NCI-H1694 treated with DMSO at 0.1 percent for 48 hours (cell line): ENCODE data around the gene MAP3K15.

ENCODE experiments used
- DNase-seq: peaks from one replicate; lab custom pipeline; 2025; lab: John Stamatoyannopoulos, UW

Gene MAP3K15

DNA sequence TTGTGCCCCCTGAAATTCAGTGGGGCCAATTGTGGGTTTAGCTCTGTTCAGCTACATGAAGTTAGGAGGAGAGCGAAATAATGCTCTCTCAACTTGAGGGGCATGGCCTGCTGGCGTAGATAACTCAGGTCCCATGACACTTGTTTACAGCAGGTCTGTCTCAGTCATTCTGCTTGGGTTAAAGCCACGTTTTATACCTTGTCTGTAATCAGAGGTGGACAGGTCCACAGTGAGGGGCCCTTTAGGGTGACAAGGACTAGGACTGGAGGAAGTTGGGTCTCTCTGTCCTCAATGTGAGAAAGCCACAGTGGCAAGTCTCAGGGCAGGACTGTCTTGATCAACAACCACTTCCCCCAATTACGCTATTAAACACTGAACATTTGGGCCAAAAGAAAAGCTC lies 122.6 kb downstream of the MAP3K15 start:
- no peak for DNase-seq

DNA sequence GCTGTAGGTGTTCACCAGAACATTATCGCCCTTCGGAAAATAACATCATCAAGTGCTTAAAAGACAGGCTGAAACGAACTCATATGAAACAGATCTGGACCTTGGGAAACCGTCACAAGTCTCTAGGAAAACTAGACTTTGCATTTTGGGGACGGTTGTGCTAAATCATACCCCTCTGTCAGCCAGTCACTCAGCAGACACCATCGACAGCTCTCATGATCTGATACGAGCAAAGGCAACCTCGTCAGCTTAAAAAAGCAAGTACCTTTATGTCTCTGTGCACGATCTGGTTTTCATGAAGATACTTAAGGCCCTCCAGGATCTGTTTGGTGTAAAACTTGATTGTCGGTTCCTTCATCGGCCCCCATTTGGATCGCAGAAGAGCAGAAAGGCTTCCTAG lies 123.2 kb downstream of the MAP3K15 start:
- DNase-seq, result no peak

GRCh38 chrX:19389227-19389845 lies 126.0 kb downstream of the MAP3K15 start:
- no peak for DNase-seq

DNA sequence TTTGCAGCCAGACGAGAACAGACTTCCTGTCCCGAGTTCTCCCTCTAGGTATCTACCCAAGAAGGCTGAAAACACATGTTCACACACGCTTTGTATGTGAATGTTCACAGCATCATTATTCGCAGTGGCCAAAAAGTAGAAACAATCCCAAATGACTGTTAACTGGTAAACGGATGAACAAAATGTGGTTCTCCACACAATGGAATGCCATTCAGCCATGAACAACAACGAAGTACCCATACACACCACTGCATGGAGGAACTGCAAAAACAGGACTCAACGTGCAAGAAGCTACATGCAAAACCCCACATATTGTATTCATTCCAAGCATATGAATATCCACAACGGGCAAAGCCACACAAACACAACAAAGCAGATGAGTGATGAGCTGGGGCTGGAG lies 126.6 kb downstream of the MAP3K15 start:
- DNase-seq, result no peak

DNA sequence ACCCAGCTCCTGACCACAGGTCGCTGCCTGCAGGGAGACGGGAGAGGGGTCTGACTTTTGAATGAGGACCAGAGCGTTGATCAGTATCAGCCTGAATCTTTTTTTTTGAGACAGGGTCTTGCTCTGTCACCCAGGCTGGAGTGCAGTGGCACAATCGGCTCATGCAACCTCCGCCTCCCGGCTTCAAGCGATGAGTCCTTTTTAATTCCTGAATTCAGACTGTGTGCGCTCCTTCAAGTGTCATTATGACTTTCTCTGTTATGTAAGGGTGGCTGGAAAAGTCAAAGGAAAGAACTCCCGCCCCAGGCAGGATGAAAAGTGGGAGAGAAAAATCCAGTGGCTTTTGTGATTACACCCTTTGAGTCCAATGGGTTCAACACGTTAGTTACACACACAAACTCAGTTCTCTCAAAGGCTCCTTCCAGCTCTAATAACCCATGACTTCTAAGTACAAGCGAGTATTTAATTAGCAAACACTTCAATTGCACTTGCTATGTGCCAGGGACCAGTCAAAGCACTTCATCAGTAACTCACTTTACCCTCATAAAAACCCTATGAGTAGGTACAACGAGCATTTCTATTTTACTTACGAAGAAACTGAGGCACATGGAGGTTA lies 127.1 kb downstream of the MAP3K15 start:
- DNase-seq, result no peak

- no peak for DNase-seq
These were observed 128.6 kb downstream of the MAP3K15 start for GRCh38 chrX:19386679-19387078.

- DNase-seq, result no peak
These were observed 132.7 kb downstream of the MAP3K15 start for GRCh38 chrX:19382555-19383145.

DNA sequence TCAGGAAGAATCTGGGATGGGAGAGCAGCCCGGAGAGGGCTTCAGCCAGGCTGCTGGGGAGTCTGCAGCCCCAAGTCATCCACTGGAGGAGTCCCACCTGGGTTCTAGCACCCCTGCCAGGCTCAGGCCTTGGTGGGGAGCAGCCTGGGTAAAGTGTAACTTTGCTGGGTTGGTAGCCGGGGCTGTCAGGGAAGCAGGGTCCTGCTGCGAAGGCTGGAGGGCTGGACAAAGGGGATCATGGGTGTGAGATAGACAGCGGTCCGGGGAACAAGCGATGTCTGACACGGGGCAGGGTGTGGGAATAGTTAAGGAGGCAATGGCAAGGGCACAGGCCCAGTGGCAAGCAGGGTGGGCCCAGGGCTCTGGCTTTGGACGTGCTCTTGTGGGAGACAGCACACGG lies 134.0 kb downstream of the MAP3K15 start:
- no peak for DNase-seq

- no peak for DNase-seq
These were observed 137.5 kb downstream of the MAP3K15 start for GRCh38 chrX:19377799-19378198.

- no peak for DNase-seq
These were observed 139.8 kb downstream of the MAP3K15 start for GRCh38 chrX:19375546-19375945.

- DNase-seq, result no peak
These were observed 141.9 kb downstream of the MAP3K15 start for GRCh38 chrX:19373351-19373891.

DNA sequence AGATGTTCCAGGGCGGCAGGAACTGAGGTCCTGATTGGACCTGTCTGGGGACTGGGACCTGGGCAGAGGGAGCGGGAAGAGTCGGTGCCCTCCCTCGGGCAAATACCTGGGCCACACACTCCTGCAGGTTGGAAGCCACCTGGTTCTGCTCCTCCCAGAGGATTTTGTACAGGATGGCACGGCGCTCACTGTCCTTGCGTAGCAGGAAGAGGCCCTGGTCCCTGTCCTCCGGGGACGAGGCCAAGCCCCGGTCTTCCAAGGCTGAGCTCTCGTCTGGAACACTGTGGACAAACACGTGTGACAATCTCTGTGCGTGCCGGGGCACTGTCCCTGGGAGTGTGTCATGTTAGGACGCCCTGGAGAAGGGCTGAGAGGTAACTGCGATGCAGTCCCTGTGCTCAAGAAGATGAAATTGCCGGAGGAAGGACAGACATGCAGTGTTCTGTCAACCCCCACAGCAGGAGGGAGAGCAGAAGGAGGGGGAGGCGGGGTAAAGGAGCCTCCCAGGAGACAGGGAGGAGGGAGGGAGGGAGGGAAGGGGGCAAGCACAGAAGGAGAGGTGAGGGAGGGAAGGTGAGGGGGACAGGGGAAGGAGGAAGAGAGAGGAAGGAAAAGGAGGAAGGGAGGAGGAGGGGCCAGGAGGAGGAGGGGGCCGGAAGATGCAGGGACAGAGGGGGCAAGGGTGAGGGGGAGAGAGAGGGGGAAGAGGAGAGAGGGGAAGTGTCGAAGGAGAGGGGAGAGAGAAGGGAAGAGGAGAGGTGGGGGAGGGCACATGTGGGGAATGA lies 142.6 kb downstream of the MAP3K15 start:
- no peak for DNase-seq

DNA sequence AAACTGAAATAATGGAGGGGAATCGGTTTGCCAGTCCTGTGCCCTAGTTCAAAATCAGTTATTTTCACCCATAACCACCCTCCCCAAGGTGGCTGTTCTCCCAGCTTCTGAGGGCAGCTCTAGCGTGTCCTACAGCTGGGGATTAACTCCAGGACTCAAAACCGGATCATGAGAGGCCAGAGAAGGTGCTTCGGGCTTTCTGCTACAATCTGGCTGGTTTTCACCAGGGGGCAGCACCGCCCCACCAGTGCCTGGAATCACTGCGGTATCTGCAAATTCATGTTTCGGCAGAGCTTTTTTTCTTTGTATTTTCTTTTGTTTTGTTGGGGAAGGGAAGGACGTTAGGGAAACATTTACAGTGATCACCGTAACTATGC lies 143.2 kb downstream of the MAP3K15 start:
- DNase-seq, result peak; percentile 6

- no peak for DNase-seq
These were observed 145.2 kb downstream of the MAP3K15 start for GRCh38 chrX:19370061-19370460.

DNA sequence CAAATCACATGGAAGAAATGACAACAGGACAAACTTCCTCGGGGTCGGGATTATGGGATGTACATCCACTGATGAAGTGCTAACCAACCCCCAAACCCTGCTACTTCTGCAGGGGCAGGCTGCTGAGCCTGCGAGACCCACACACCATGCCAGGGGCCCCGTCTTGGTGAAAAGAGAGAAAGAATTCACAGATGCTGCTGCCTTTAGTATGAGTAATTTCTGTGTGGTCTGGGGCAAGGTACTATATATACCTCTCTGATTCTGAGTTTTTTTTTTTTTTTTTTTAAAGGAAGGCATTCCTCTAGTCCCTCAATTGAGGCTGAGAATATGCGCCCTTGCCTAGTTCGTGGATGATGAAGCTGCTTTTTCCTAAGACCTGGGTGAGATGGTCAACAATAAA lies 146.7 kb downstream of the MAP3K15 start:
- DNase-seq, result no peak

DNA sequence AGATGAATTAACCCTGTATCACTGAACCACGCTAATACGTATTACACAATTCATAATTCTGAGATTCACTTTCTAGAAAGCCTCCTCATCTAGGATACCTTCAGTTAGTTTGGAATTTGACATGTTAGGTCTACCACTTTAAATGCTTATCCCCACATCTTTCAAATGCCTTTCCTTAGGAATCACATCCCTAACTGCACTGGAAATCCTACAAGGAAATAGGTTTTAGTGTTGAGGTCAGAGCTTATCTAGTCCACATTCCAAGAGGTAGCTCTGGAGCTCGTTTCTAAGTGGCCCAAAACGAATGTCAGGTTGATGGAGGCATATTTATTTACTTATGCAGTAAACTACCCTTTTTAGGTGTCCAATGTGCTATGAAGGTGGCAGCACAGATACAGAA lies 153.6 kb downstream of the MAP3K15 start:
- no peak for DNase-seq

DNA sequence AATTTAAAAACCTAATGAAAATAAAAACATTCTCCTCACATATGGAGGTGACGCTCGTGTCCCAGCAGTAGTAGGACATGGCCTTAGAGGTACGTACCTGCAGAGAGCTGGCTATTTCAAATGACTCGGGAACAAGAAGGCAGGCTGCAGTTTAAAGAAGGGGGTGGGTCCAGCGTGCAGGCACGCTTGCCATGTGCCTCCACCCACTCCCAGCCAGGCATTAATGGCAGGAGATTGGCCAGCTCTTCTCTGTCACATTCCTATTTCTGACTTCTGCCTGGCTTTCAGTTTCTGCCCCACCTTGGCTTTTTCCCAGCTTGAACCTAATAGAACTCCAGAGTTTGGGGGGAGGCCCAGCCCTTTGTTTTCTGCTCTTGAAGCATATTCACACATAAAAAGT lies 154.4 kb downstream of the MAP3K15 start:
- DNase-seq, result no peak

GRCh38 chrX:19358521-19358920 lies 156.8 kb downstream of the MAP3K15 start:
- no peak for DNase-seq

DNA sequence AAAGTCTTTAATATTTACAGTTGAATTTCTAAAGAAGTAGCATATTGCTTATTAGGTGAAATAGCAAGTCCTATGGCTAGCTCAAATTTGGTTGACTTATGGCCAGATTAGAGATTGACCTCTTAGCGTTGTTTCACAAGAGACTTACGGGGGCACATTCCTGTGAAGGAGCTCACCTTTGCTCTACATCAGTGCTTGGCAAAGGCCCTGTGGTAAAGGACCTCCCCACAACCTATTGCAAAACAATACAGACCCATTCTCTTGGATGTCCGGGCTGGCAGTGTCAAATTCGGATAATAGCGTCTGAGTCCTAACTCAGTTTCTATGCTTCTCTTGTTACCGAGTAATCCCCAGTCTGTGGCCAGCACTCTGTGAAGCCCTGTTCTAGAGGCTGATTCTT lies 160.7 kb downstream of the MAP3K15 start:
- no peak for DNase-seq

DNA sequence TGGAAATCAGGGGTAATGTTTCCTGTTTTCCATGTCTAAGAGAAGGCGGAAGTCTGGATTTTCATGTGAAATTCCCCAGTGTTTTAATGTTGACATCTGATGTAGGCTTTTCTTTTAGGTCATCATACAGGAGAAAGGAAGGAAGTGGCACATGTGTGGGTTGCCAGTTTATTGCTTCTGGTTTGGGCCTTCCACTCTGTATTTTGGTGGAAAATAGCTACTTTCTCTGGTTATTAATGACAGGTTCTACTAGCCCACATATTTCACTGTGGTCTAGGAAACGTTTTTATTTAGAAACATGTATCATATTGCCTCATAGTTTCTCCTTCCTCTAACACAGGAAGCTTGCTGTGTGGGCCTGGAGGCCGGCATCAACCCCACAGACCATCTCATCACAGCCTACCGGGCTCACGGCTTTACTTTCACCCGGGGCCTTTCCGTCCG lies 164.3 kb downstream of the MAP3K15 start:
- no peak for DNase-seq

DNA sequence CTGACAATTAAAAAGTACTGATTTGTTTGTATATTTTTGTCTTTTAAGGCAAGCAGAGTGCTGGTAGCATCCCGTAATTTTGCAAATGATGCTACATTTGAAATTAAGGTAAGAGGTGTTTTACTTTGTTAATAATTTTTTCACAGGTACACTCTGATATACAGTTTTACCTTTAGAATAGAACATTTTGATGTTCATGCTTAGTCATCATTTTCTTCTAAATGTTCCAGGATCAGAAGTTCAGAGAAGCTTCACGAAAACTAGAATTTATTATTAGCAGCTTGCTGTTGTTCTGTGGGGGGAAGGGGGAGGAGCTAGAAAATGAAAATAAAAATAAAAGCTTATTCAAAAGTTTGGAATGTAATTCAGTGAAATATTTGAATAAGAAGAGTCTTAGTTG lies 166.0 kb downstream of the MAP3K15 start:
- DNase-seq, result no peak

DNA sequence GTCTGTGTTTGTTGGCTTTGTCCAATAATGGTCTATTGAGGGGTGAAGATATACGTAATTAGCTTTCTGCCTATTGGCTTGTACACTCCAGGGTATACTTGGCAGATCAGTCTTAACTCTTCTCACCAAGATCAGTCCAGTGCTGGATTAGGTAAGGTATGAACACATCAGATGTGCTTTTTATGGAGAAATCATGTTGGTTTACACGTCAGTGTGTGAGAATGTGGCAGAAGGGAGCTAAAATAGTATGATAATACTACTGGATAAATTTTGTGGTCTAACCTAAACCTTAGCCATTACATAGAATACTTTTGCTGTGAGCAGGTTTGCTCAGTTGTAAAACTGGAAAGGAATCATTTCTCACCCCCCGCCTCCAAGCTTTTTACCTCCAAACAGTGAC lies 167.4 kb downstream of the MAP3K15 start:
- DNase-seq, result no peak

DNA sequence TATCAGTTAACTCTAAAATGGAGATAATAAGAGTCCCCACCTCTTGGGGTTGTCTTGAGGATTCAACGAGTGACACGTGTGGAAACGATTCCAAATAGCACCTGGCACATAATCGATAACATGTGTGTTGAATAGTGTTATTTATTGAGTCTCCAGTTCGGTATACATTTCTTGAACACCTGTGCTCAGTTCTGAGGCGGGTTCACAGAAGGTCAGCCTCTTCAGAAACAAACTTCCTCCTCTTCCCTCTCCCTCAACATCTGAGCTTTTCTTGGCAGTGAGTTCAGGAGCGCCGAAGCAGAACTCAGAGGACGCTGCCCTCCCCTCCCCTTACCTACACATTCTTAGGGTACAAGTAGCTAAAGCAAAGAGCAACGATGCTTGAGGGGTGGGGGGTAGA lies 170.6 kb downstream of the MAP3K15 start:
- no peak for DNase-seq
